Measurements from ENCODE around the gene SERPINF2.
"Not testable (repeated sequence)": the region's sequence is repeated elsewhere in the genome, so short reads cannot be mapped to it uniquely, and the experiment has no call there.

The SERPINF2 gene

GRCh38 chr17:1735418-1735817, 7.3 kb upstream of the SERPINF2 start:
- no peak for DNase-seq (ENCODE audit: low read depth)

GRCh38 chr17:1735834-1736347, 6.8 kb upstream of the SERPINF2 start:
- no peak for DNase-seq (ENCODE audit: low read depth)

- DNase-seq (ENCODE audit: low read depth), result no peak
Measured at GRCh38 chr17:1736348-1737281, 6.1 kb upstream of the SERPINF2 start.

- no peak for DNase-seq (ENCODE audit: low read depth)
Measured at GRCh38 chr17:1737531-1738291, 5.0 kb upstream of the SERPINF2 start.

- DNase-seq (ENCODE audit: low read depth), result not testable (repeated sequence)
Measured at GRCh38 chr17:1741899-1742298, 772 bp upstream of the SERPINF2 start.

GRCh38 chr17:1743088-1743439, 393 bp downstream of the SERPINF2 start:
- no peak for DNase-seq (ENCODE audit: low read depth)

- no peak for DNase-seq (ENCODE audit: low read depth)
Measured at GRCh38 chr17:1744551-1745512, 2.2 kb downstream of the SERPINF2 start.

- DNase-seq (ENCODE audit: low read depth), result no peak
Measured at GRCh38 chr17:1745513-1746020, 2.9 kb downstream of the SERPINF2 start.

GRCh38 chr17:1746975-1747543, 4.4 kb downstream of the SERPINF2 start:
- DNase-seq (ENCODE audit: low read depth), result no peak

GRCh38 chr17:1750628-1751027, 8.0 kb downstream of the SERPINF2 start:
- no peak for DNase-seq (ENCODE audit: low read depth)

GRCh38 chr17:1752425-1753262, 10.0 kb downstream of the SERPINF2 start:
- no peak for DNase-seq (ENCODE audit: low read depth)

GRCh38 chr17:1753767-1754429, 11.2 kb downstream of the SERPINF2 start:
- no peak for DNase-seq (ENCODE audit: low read depth)

- DNase-seq (ENCODE audit: low read depth), result no peak
Measured at GRCh38 chr17:1754430-1755112, 11.9 kb downstream of the SERPINF2 start.

GRCh38 chr17:1755252-1755826, 12.7 kb downstream of the SERPINF2 start:
- no peak for DNase-seq (ENCODE audit: low read depth)

GRCh38 chr17:1755827-1756262, 13.2 kb downstream of the SERPINF2 start:
- no peak for DNase-seq (ENCODE audit: low read depth)

GRCh38 chr17:1758807-1759206, 16.1 kb downstream of the SERPINF2 start:
- DNase-seq (ENCODE audit: low read depth), result no peak

GRCh38 chr17:1759529-1759928, 16.9 kb downstream of the SERPINF2 start:
- no peak for DNase-seq (ENCODE audit: low read depth)

GRCh38 chr17:1762233-1762900, 19.7 kb downstream of the SERPINF2 start:
- DNase-seq (ENCODE audit: low read depth), result no peak

Measured in stimulated activated CD8-positive, alpha-beta memory T cell treated with anti-CD3 and anti-CD28 coated beads, Interleukin-12 subunit alpha, Interleukin-12 subunit beta, amount 100 ng/mL, for 1 hour (primary cell).